SIG-M5 treated with dmso at 0.1 percent for 504 hours (cell line): ENCODE results near the gene CERS6.
A peak's percentile ranks its signal among the peaks of the same experiment; 100 is the strongest.

ENCODE experiments used
- DNase-seq: peaks from one replicate; lab custom pipeline; 2025; ENCODE audit not compliant: unreplicated experiment; lab: John Stamatoyannopoulos, UW

CERS6 gene

DNA sequence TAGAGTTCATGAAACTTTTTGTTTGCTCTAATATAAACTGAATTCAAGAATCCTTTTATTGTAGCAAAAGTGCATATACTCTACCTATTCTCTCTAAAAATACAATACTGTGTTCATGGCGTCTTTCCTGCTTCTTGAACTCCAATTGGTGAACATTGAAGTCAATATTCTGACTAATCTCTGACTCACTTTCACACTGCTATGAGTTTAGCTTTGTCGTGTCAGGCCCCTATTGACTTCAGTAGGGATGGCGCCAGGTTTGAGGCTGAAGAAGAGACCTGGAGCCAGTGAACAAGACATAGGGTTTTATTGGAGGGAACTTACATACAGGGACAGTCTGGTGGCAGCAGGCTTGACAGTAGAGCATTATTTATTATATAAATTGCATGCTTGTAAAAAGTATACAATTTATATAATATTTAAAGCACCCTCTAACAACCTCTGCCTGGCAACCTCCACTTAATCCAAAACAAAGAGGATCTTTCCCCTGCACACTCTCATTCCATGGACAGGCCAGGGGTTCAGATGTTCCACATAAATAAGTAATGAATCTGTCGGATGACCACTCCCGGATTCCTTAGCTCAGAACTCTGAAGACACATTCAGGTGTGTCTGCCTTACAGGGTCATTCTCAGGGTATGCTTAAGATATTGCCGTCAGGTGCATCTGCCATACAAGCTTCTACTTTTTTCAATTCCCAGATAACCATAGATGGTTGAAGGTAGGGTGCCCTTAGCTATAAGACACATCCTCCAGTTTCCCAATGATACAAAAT is 141.0 kb downstream of the CERS6 start:
- no peak for DNase-seq

DNA sequence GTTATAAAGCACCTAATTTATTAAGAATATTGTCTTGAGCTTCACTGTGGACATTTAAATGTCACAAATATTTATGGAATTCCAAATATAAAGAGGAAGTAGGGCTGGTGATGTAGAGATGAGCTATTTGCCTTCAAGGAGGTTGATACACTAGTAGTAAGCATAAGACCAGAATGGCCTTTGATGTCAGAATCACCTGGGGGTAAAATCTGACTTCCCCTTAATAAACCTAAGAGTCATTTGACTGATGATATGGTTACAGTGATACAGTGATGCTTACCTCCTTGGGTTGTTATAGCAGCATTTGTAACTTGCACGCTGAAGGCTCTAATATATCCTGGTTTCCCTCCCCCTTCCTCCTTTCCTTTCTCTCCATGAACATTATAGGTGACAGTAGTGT is 143.7 kb downstream of the CERS6 start:
- DNase-seq: no peak

DNA sequence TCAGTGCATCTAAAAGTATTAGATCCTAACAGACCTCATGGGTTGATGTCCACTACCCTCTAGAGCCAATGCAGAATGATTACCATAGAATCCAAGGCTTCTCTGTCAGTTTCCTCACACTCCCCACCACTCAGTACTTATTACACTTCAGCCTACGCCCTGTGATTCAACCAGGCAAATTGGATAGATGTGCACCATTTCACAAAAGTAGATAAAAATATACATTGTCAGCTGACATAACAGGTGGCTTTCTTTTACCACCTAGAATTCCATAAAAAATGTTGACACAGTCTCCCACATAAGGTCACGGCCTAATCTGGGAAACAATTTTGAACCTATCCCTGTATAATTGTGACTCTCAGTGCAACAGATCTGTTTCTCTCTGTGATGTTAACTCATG is 144.9 kb downstream of the CERS6 start:
- DNase-seq: no peak

DNA sequence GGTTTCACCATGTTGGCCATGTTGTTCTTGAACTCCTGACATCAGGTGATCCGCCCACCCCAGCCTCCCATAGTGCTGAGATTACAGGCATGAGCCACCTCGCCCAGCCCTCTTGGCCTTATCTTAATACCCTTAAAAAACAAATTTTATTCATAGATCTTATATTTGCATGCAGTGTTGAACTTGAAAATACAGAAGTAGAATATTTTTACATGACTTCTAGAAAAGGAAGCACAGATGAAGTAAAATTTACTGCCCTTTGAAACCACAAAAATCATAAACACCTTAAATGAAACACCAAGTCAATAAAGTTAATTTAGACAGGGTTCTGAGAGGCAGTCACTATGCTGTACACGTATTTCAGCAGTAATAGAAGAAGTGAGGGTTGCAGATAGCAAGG is 145.7 kb downstream of the CERS6 start:
- no peak for DNase-seq

DNA sequence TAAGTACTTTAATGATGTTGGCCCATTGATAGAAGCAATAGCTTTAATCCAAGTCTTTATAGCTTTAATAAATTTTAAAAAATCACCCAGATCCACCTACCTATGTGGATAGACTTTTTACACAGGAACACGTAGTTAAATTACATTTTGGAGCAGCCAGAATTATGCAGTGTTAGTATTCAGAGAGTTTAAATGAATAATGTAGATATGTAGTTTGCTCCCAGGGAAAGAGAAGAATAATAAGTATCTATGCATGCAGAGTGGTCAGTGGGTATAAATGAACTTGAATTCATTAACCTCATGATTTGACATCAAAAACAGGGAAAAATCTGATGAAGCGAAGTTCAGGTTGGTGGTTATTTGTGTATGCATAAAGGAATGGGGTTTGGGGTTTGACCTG is 146.3 kb downstream of the CERS6 start:
- DNase-seq: no peak

DNA sequence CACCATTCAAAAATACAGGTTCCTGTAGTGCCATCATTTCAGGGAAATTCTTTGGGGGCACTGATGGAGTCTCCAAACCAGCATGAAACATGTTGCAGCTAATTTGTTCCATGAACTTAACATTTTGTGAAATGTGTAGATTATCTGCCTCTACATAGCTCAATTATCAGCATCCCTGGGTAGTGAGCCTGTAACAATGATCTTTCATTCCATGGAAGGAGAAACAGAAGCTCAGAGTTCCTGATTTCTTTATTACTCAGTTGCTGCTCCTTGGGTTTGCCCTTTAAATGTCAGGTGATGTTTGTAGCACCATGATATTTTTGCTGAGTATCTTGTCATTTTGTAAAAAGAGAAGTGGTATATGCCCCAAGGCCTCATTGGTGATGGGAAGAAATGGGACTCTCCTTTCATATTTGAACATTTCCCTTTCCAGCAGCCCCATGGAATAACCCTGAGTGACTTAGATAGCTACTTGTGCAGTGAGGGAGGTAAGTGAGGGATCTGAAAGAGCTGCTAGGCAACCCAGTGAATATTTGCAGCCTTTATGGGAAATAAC is 146.9 kb downstream of the CERS6 start:
- no peak for DNase-seq

DNA sequence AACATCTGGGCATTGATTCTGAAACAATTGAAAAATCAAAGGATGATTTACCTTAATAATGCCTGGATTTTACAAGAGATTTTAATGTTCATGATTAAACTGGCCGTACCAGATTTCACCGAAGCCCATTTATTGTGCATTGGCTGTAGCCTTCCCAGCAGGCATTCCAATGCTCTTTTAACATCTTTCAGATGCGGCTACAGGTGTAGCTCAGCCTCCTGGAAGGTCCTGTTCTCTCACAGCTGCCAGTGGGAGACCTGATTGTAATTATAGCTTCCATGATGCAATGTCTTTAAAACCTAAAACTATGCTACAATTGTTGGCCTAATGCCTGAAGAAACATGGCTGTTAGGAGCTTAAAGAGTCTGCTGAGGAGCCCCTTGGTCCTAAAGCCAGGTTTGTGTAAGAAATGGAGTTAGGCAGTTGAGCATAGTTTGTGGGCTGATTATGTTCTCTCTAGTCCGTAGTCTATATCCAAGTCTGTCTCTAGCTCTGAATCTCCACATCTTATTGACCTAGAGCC is 147.4 kb downstream of the CERS6 start:
- DNase-seq: no peak

DNA sequence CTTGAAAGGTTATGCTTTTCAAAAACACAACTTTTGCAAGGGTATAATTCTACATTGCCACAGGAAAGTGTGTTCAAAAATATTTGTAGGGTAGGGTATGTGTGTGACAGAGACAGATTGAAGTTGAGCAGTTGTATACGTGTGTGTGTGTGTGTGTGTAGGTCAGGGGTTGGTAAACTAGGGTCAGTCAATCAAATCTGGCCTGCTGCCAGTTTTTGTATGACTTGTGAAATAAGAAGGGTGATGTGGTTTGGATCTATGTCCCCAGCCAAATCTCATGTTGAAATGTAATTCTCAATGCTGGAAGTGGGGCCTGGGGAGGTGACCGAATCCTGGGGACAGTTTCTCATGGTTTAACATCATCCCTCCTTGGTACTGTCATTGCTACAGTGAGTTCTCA is 148.2 kb downstream of the CERS6 start:
- DNase-seq: no peak

DNA sequence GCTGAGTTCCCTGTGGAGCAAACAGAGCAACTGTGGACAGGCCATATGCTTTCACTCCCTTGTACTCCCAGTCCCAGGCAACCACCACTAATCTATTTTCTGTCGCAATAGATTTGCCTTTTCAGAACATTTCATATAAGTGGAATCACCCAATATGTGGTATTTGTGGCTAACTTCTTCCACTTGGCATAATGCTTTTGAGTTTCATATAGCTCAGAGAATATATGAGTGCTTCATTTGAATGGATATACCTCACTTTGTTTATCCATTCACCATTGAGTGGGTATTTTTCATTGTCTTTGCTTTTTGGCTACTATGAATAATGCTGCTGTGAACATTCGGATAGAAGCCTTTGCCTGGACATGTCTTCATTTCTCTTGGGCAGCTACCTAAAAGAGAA is 151.9 kb downstream of the CERS6 start:
- peak; percentile 30 for DNase-seq

DNA sequence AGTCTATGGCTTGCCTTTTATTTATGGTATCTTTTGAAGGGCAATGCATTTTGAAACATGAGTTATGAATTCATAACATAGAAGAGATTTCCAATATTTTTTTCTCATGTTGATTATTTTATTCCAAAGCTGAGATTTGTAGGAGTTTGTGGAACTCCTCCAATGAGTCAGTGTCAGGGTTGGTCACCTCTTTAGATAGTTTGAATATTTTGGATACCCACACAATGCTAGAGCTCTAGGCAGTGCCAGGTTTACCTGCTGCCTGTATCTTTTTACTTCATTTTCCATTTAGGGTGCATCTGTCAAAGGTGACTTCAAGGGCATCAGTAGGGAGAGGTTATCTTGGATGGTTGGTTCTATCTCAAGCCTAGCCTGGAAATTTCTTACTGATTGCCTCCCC is 152.7 kb downstream of the CERS6 start:
- no peak for DNase-seq

DNA sequence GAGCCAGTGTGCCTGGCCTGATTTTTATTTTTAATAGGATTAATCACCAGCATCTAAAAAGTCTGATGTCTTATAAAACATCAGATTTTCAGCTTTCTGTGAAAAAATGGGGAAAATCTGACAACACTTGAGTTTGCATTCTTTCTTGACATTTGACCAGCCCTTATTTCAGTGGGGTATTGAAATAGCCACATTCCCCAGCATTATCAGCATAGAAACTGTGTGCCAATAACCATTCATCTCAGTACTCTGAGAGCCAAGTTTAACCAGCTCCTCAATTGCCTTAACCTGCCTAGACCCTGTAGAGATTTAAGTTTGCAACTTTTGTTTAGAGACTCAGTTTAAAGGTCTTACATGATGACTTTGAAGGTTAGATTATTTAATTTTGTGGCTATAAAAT is 155.0 kb downstream of the CERS6 start:
- no peak for DNase-seq

DNA sequence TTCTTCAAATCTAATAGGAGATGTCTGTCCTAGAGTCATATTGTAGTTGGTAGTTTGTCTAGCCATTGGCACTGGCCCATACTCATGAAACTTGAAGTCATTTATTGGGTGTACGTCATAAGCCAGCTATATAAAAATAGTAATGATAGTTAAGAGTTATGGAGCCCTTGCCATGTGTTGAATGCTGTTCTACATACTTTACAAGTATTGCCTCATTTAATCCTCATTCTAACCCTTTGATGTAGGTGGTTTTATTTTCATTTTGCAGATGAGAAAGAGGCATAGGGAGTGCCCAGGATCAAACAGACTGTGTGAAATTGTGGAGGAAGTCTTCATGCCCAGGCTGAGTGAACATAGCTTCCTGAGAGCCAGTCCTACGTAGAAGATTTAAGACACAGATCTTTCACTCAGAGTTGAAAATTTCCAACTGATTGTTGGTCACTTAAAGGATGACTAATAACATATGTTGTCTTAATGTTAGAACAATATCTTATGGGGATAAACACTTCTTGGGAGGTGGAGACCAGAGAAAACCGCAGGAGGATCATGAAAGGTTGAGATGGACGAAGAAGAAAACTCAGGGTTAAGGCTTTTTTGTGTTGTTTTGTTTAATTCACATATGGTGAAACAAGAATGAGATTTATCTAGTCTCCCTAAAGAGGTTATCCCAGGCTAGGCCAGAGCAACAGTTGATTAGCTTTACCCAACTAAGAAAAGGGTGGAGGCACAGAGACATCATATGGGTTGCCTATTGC is 156.0 kb downstream of the CERS6 start:
- DNase-seq: no peak

DNA sequence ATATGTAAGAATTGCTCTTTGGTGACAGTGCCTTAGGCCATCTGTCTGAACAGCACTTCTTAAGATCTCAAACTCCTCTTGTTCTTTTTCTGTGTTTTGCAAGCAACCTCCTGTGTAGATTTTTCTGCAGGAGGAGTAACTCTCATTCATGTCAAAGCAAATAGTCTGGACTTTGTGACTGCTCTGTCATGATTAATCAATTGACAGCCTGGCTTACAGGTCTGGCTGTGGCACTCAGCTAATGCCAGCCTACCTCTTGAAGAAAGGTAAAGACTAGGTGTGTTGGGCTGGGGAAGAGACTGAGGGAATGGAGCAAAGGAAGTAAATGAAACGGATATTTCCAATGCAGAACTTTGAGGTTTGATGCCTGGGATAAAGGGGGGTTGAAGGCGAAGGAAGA is 156.6 kb downstream of the CERS6 start:
- no peak for DNase-seq

DNA sequence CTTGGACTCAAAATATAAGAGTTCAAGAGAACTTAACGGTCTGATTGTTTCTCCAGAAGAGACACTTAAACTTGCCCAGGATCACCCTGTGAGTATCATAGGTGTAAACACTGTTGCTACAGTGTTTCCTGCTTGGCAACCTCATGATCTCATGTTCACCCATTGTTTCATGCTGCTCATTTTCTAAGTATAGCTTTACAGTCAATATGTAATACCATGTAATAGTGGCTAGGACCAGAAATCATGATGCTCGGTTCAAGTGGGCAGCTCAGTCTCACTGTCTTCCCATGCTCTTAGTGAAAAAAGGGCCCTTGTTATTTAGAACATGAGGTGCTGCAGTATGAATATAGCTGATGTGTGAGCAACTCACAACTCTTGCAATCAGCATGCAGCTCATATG is 157.5 kb downstream of the CERS6 start:
- DNase-seq: no peak

DNA sequence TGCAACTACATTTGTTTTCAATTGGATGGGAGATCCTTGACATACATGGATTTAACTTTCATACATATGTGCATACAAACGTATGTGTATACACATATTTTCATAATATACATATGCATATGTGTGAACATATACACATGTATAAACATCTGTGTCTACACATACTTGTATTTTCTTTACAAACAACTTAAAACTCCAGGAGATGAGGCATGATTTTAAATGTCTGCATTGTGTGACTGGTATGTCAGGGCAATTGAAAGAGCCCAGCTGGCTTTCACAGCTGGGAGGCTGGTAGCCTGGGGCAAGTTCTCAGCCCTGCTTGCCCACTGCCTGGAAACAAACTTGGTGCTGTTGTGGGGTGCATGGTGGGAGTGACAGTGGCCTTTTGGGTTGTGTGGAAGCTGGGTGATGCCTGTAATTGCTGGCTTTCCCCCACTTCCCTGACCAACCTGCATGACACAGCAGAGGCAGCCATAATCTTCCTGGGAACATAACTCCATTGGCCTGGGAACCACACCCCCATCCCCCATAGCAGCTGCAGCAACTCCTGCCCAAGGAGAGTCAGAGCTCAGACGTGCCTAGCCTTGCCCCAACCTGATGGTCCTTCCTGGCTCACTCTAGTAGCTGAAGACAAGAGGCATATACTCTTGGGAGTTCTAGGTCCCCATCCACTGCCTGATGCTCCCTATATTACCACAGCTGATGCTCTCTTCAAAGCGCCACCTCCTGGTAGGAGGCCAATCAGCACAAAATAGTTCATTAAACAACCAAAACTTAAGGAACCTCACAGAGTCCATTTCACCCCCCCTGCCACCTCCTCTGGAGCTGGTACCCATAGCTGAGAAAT is 158.3 kb downstream of the CERS6 start:
- no peak for DNase-seq

DNA sequence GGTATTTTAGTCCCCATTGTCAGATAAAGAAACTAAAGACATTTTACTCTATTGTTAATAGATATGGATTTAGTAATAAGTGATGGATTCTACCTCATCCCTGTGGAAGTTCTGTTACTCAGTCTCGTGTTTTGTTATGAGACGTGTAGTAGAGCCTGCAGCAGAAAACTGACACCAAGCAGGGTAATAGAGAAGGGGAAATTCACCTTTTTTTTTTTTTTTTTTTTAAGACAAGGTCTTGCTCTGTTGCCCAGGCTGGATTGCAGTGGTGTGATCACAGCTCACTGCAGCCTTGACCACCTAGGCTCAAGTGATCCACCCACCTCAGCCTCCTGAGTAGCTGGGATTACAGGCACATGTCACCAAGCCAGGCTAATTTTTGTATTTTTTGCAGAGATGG is 164.5 kb downstream of the CERS6 start:
- no peak for DNase-seq

DNA sequence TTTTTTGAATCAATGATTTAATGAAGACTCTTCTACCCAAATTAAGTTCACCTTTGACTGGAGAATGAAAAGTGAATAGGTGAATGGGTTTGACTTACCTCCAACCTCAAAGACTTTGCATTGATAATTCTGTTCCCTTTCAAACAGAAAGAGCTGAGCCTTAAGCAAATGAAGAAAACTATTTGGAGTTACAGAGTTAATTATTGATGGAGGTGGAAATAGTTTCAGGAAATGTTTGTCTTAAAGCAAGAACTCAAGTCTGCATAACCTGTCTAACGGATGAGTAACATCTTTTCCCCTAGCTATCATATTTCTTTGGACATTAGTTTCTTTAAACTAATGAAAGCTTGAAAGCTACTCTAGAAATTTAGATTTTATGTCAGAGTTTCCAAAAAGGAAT is 166.5 kb downstream of the CERS6 start:
- no peak for DNase-seq

DNA sequence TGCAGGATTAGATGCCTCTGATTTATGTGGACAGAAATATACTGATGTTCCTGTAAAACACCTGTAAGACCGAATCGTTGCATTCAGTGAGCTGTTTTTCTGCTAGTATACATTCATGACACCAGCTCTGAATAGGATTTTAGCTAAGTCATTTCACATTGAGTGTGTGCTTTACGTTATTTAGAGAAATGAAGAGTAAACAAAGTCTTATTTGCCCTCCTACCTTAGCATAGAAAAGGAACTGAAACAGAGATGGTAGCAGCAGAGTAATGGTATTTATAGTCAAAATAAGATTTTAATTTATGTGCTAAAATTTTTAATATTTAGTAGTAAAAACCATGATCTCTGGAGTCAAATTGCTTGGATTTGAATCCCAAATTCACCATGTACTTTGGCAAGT is 168.0 kb downstream of the CERS6 start:
- DNase-seq: no peak

DNA sequence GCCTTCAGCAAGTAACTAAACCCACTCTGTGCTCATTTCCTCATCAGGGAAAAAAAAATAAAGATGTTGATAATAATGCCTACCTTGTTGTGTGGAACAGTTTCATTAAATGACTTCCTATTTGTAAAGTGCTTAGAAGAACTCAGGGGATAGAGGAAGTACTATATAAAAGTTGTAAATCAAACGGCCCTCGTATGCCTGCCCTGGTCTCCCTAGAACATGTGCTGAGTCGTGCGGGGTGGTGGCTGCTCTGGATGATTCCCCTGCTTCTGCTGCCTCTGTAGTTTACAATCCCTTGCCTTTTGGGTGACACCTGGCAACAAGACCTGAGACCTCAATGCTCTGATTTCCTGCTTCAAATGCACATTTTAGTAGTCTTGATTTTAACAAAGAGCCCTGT is 170.0 kb downstream of the CERS6 start:
- DNase-seq: peak; percentile 41

DNA sequence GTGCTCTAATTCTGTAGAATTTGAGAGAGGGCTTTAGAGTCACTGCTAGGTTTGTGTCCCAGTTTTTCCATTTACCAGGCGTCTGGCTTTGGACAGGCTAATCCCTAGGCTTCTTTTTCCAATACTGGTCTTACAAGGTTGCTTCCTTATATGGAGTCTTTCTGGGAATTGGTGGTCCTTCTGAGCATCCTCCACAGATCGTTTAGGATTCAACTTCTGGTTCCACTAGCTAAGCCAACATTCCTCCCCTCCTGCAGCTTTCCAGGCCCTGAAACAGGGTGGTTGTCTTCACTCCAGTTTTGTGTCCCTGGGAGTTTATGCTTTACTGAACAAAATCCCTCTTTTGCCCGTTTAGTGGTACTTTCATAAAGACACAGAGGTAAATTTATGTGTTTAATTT is 170.6 kb downstream of the CERS6 start:
- DNase-seq: no peak

DNA sequence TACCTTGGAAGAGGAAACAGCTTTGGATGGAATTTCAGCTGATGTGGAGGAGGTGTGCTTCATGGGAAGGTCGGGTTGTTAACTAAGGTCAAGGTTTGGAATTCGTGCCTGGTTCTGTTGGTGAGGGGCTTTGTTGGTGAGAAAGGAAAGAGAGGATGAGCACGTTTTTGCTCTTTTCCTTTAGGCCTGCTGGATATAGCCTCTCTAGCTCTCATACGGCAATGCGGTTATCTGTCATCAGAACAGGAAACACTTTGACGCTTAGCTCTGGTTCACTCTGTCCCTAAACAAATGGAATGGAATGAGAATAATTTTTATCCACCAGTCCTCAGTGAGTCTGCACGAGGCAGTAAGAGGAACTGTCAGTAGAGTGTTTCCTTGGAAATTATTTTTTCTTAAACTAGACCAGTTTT is 176.6 kb downstream of the CERS6 start:
- no peak for DNase-seq
